Measurements from ENCODE around the gene UGP2. TPM values are rescaled to one million over a fixed set of nuclear protein-coding genes. Genes with fewer than 3 reads are reported as not detected.

UGP2 gene
- total RNA-seq, 1 donor from 2014 or later, result 90.8 TPM

Other genes with a start within 250 kb of the UGP2 start
- 15.9 and 16.0 TPM in 2 replicates for gene VPS54, start 177.5 kb downstream of the UGP2 start, total RNA-seq